NCI-H2196 treated with DMSO at 0.1 percent for 48 hours (cell line): ENCODE results near the gene PTGES.
A peak's percentile ranks its signal among the peaks of the same experiment; 100 is the strongest.
"Not testable (repeated sequence)": the region's sequence is repeated elsewhere in the genome, so short reads cannot be mapped to it uniquely, and the experiment has no call there.

Experiments used
- DNase-seq: peaks from one replicate; lab custom pipeline; 2025; ENCODE audit not compliant: unreplicated experiment; lab: John Stamatoyannopoulos, UW

PTGES gene

DNA sequence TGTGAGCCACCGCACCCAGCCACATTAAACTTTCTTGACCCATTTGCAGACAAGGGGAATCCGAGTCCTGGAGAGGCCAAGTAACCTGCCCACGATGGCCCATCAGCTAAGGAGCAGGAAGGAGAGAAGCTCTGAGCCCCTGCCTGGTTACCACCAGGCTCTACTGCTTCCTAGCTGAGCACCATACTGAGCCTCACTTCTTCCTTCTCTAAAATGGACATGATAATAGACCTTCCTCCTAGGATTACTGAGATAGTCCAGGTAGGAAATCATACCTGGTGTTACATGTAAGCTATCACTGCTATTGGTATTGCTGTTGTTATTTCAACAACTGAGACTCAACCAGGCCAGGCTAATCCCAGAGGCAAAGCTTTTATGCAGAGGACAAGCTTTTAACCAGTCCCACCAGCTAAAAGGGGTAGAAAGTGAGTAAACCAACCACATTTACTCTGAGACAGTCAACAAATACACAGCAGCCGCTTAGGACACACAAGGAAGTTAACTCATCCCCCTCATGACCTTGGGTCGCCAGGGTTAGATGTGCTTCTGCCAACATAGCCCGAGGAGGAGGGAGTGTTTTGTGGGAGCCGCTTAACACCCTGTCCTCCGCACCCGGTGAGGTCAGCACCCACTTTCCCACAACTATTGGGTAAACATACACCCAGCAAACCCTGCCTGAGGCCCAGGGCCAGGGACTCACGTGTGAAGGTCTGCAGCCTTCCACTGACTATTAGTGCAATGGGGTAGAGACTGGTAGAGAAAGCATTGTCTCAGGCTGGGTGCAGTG lies 20.6 kb upstream of the PTGES start:
- DNase-seq = no peak

DNA sequence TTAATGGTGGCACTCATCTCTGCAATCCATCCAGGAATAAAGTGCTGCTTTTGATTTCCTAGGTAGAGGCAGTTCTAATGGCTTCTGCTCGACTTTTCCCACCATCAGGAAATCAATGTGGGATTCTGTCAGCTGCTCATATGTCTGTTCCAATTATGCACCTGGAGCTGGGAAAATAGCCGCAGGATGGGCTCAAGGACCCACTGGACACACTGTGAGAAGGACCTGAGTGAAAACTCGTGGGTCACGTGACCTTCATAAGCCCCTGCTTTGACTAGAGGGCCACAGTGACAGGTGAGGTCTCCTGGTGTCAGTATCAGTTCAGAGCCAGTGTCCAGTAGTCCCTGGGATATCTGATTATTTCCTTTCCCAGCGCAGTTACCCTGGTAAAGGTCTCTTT lies 17.9 kb upstream of the PTGES start:
- no peak for DNase-seq

DNA sequence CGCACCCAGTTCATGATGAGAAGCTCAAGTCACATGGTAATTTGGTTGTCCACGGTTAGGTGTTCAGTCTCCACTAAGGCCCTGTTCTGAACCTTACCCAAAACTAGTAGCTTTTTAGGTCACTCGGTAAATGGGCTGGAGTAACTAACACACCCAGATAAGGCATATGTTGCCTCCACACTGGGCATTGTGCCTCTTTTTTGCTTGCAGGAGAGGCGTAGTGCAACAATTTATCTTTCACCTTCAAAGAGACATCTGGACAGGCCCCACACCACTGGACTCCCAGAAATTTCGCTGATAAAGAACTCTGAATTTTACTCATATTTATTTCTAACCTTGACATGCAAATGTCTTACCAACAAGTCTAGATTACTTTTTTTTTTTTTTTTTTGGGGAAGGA lies 16.8 kb upstream of the PTGES start:
- DNase-seq = no peak

DNA sequence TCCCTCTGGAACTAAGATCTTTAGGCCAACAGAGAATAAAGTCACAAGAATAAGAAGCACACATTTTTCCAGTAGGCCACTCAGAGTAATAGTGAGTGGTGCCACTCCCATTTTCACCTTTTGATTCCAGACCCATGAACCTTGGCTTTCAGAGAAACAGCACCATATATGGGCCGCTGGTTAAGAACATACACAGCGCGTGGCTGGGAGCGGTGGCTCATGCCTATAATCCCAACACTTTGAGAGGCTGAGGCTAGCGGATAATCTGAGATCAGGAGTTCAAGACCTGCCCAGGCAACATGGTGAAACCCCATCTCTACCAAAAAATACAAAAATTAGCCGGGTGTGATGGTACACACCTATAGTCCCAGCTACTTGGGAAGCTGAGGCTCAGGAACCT lies 15.6 kb upstream of the PTGES start:
- no peak for DNase-seq

DNA sequence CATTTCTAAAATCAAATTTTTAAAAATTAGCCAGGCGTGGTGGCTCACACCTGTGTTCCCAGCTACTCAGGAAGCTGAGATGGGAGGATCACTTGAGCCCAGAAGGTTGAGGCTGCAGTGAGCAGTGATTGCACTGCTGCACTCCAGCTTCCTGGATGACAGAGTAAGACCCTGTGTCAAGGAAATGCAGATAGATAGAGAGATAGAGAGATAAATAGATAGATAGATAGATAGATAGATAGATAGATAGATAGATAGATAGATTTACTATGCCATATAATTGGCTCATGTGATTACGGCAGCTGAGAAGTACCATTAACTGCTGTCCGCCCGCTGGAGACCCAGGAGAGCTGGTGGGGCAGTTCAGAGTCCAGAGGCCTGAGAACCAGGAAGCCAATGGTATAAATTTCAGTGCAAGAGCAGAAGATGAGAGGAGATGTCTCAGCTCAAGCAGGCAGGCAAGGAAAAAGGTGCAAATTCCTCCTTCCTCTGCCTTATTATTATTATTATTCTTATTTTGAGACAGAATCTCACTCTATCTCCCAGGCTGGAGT lies 13.0 kb upstream of the PTGES start:
- no peak for DNase-seq

DNA sequence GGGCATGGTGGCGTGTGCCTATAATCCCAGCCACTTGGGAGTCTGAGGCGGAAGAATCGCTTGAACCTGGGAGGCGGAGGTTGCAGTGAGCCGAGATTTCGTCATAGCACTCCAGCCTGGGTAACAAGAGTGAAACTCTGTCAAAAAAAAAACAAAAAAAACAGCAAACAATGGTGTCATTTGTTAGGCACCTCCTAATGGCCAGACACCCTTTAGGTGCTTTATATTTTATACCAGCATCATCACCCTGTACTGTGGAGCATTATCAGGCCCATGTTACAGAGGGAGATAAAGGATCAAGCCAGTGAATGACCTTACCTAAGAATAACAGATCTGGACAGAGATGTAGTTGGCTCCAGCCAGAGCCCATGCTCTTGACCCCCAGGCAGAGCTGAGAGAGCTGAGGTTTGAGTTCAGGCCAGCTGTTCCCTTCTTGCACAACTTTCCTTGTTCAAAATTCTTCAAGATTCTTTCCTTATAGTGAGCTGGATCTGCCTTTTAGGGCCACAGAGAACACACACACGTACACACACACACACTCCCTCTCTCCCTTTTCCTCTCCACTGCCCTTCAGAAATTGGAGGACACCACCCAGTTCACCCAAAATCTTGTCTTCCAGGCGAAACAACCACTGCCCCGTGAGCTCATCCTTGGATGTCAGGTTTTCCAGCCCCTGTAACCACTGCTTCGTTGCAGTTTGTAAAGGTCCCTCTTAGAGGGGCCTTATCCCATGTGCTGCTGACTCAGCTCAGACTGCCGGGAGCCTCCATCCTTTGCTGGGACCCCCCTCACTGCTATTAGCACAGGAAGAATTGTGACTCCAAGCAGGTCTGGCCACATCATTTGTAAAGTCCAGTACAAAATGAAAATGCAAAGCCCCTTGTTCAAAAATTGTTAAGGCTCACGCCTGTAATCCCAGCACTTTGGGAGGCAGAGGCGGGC lies 10.4 kb upstream of the PTGES start:
- DNase-seq = no peak

DNA sequence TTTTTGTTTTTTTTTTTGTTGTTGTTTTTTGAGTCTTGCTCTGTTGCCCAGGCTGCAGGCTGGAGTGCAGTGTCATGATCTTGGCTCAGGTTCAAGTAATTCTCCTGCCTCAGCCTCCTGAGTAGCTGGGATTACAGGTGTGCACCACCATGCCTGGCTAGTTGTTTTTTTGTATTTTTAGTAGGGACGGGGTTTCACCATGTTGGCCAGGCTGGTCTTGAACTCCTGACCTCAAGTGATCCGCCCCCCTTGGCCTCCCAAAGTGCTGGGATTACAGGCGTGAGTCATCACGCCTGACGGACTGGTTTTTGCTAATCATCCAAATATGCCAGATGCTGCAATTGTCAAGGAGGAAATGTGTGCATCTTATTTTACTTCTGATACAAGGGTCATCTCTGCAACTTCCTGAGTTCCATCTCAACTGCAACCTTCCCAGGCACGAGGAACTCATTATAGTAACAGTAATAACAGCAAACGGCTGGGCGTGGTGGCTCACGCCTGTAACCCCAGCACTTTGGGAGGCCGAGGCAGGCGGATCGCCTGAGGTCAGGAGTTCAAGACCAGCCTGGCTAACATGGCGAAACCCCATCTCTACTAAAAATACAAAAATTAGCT lies 9.6 kb upstream of the PTGES start:
- DNase-seq = not testable (repeated sequence)

DNA sequence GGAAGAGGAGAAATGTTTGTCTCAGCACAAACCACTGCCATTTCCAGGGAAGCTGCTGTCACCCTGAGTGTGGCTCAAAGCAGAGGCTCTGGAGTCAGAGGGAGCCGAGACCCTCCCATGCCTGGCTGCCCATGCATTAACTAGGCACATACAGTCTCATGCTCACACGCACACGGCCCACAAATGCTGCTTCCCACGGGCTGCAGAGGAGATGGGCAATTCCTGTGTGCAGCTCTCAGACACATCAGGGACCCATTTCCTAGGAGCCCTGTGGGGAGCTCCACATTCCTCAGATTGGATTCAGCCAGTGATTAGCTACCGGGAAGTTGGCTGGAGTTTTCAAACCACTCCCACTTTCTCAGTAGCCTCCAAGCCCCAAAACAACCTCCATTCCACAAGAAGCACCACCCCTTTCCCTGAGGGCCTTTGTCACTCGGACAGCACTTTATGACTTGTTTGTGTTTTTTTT lies 9.1 kb upstream of the PTGES start:
- DNase-seq = no peak

DNA sequence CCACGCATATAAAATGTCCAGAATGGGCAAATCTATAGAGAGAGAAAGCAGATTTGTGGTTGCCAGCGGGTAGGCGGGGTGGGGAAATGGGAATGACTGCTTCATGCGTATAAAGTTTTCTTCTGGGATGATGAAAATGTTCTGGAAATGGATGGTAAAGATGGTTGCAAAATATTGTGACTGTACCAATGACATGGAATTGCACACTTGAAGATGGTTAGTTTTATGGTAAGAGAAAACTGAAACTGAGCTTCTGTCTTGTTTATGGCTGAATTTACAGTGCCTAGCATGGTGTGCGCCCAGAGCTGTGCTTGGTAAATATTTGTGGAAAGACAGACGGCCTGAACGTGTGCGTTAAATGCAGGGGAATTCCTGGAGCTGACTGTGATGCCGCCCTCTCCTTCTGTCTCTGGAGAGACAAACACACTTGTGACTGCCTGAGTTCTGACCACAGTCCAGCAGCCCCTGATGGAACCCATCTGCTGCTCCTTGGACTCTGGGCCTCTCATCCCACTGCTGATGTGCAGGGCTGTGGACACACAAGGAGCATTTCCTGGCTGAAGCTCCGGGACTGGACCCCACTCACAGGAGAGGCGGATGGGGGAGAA lies 8.6 kb upstream of the PTGES start:
- no peak for DNase-seq

DNA sequence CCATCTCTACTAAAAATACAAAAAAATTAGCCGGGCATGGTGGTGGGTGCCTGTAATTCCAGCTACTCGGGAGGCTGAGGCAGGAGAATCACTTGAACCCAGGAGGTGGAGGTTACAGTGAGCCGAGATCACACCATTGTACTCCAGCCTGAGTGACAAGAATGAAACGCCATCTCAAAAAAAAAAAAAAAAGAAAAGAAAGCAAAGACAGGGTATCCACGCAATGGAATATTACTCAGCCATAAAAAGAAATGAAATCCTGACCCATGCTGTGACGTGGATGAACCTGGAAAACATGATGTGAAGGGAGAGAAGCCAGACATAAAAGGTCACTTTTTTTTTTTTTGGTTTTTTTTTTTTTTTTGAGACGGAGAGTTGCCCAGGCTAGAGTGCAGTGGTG lies 7.9 kb upstream of the PTGES start:
- DNase-seq = not testable (repeated sequence)

DNA sequence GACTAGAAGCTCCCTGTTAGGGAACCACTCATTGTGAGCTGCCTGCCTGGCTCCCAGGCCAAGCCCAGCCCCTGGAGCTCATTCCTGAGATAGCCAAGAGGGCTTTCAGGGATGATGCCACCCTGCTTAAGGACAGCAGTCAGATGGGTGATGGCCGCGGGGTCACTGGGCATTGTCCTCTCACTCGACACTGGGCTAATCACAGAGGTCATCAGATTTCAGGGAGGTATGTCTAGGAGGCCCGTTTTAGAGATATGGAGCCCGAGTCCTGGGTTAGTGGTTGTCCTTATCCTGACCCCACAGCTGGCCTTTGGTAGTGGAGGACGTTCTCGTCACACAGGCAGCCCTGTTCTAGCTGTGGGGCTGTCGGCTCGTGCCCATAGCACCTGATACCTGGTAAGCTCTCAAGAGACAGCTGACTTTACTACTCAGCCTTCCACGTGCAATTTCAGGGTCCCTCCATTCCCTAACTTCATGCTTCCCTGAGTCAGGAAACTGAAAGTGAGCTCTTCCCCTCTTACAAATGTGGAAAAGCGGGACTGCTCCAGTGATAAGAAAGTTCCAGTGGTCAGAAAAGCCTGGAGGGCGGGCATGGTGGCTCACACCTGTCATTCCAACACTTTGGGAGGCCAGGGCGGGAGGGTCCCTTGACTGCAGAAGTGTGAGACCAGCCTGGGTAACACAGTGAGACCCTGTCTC lies 7.1 kb upstream of the PTGES start:
- no peak for DNase-seq

DNA sequence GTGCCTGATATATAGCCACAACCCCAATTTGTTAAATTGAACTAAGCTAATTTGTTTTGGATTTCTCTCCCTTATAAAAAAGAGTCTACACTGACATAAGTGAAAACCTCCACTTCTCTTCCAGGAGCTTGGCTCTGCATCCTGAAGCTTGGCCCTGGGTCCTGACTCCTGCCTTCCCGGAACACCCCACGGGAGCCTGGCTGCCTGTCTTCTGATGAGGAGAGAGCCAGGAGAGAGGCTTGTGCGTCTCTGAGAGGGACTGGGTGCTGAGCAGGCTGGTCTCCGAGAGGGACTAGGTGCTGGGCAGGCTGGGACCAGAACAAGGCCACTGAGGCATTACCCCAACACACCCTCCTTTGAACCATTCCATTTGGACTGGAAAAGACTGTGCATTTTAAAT lies 6.5 kb upstream of the PTGES start:
- DNase-seq = no peak

DNA sequence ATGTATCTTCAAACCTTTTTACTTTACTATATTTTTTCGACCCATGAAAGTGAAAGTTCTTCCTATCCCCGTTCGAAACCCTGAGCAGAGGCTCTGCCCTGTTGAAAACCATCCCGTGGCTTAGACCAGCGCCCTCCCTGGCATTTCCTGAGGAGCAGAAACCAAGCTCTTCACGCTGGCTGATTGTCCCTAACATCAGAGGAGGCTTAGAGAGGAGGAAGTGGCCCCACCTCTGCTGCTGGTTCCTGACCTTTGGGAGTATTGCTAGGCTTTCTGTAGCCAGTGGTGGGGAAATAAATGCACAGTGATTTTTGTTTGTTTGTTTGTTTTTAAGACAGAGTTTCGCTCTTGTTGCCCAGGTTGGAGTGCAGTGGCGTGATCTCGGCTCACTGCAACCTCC lies 4.2 kb upstream of the PTGES start:
- no peak for DNase-seq

DNA sequence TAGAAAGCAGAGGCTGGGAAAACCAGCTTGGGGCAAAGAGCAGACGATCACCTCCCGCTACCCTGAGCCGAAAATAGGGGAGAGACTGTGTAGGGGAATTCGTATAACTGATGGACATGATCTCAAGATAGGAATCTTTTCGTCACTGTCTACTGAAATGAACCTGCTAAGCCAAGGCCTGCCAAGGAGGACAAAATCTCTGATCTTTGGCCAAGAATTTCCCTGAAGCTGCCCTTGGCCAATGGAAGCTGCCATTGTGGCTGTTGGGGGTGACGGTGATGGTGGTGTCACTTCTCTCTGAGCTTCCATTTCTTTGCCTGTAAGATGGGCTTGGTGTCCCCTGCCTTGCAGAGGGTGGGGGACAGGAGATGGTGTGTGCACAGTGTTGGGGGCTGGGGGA lies 3.3 kb upstream of the PTGES start:
- DNase-seq = no peak

DNA sequence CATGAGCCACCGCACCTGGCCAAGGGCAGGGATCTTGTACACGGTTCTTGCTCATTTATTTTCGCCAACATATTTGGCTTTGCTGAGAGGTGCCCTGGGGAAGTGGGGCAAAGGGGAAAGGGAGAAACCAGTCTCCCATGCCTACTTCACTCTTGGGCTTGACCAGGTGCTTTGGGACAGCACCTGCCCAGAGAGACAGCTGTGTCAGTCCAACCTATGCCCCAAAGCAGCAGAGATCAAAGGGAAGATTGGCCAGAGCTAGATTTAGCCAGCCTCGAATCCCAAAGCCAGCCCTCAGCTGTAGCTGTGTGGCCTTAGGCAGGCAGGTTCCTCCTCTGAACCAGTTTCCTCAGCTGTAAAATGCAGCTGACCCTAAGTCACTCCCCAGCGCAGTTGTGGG lies 2.3 kb upstream of the PTGES start:
- DNase-seq = no peak

DNA sequence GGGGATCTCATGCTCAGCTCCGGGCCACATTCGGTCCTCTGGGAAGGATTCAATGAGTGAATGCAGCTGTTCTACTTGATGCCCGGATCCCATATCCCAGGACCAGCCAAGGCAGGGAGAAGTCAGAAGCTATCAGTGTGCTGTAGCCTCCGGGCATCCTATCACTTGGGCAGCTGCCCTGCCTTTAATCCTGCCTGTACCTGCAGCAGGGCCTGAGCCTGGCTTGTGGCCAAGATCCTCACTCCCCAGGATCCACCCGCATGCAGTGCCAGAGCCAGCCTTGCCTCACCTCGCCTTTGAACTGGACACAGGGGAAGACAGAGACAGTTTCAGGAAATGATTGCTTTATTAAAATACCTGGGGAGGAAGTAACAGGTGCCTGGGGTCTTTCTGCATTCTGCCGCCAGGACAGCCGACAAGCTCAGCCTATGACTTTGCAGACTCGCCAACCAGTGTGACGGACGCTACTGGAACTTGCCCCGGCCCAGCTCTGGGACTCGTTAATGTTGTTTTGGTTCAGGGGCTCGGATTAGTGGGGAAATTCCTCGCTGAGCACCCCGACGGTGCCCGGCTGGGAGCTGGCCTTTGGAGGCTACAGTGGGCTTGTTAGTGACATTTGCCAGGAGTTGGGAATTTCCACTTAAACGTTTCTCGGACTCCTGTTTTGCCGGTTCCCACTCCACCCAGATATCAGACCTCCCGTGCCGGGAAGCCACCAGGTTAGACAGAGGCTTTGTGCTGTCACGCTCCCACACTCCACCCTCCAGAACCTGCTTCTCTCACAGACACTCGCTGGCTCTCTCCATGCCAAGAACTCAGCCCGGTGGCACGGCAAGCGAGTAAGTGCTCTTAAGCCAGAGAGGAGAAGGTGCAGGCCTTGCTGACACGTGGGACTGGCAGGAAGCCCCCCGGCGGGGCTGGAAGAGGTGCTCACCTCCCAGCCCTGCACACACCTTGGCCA lies 721 bp downstream of the PTGES start:
- DNase-seq = peak; percentile 55

DNA sequence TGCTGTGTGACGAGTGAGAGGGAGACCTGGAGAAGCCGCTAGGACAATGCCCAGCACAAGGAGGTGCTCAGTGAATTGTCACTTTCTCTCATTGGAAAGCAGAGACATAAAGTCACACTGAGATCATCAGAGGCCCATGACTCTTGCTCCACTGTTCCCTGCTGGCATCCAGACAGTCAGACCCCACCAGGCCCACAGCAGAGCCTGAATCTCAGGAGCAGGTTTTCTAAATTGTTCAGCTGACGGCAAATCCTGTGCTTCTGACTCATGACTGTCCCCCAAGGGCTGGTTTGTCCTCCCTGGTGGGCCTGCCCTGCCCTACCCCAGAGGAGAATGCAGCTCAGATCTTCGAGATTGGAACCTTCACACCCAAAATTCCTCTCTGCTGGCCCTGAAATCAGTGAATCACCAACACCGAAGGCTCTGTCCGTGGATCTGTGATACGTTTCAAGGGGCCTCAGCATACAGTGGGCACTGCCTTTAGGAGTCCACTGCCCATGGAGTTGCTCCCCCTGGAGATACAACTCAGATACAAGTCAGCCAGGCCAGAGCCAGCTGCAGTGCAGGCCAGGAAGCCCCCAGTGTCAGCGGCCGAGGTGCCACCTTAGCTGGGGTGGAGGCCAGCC lies 2.7 kb downstream of the PTGES start:
- DNase-seq = no peak

DNA sequence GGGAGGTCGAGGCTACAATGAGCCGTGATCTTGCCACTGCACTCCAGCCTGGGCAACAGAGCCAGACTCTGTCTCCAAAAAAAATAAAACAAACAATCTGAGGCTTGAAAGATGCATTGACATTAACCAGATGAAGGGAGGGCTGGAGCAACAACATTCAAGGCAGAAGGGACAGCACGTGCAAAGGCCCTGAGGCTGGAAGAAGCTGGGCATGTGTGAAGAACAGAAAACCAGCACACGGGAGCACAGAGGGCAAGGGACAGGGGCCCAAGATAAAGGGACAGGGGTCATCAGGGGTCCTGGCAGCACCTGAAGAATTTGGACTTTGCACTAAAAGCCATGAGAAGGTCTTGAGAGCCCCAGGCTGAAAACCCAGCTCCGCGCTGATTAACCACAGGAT lies 3.3 kb downstream of the PTGES start:
- no peak for DNase-seq

DNA sequence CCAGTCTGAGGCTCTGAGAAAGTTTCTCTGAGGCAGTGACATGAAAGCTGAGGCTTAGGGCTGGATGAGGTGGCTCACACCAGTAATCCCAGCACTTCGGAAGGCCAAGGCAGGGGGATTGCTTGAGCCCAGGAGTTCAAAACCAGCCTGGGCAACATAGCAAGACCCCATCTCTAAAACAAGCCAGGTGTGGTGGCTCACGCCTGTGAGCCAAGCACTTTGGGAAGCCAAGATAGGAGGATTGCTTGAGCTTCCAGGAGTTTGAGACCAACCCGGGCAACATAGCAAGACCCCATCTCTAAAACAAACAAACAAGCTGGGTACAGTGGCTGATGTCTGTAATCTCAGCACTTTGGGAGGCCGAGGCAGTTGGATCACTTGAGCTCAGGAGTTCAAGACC lies 3.8 kb downstream of the PTGES start:
- DNase-seq = not testable (repeated sequence)
